Mesodermal cell (in vitro differentiated cells): ENCODE data around the gene BDH1.
A peak's percentile ranks its signal among the peaks of the same experiment; 100 is the strongest.

Experiments
- H3K27ac ChIP-seq: 2 replicates; pipeline ENCODE4 v1.7.0; 2013; ENCODE audit warnings: mild to moderate bottlenecking, low read depth, low read length, moderate library complexity; ENCODE audit not compliant: severe bottlenecking
- H3K36me3 ChIP-seq: 2 replicates; pipeline ENCODE4 v1.7.1; 2013; ENCODE audit warnings: mild to moderate bottlenecking, low read length, moderate library complexity; ENCODE audit not compliant: control insufficient read depth, insufficient read depth
- H3K4me1 ChIP-seq: one replicate; pipeline ENCODE4 v1.7.1; 2013; ENCODE audit warnings: mild to moderate bottlenecking, low read length; ENCODE audit not compliant: insufficient read depth, control insufficient read depth, poor library complexity, severe bottlenecking
- H3K4me3 ChIP-seq: 2 replicates; pipeline ENCODE4 v1.7.0; 2013; ENCODE audit warnings: low read length, control low read depth, mild to moderate bottlenecking; ENCODE audit not compliant: insufficient read depth, poor library complexity, severe bottlenecking; ENCODE audit errors: extremely low read depth
- H3K9me3 ChIP-seq: 2 replicates; pipeline ENCODE4 v1.7.1; 2013; ENCODE audit warnings: mild to moderate bottlenecking, low read length, moderate library complexity; ENCODE audit not compliant: control insufficient read depth
- WGBS, 2 experiments: methylation state at CpG; one replicate each; pipeline ENCODE4 v1.1.5; 2013; ENCODE audit warnings: missing lambda C conversion rate in 2 of 2; ENCODE audit not compliant: insufficient coverage in 2 of 2; 5-methylcytosine and 5-hydroxymethylcytosine counted together

The BDH1 gene

DNA sequence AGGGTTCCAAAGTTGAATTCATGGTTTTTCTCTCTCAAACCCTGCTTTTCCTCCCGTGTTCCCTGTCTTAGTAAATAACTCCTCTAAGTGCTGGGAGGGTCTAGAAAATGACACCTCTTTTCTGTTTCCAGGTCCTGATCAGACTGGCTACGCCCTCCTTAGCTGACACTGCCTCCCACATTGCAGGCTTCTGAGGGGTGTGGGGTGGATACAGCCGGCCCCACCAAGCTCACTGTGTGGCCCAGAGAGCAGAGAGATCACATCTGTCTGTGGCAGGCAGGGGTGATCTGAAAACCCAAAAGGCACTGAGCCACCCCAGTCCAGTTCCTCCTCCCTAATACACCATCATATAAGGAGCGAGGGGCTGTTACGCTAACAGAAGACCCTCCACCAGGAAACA lies 62.7 kb downstream of the BDH1 start:
- no peak overlapping the region for H3K27ac ChIP-seq
- no peaks in the 10 kb centered on the region for H3K36me3 ChIP-seq
- H3K4me1 ChIP-seq = peaks cover 37% of the 10 kb centered on the region
- H3K4me3 ChIP-seq = no peak overlapping the region
- WGBS, 2 experiments = 100% methylated on average over 1 of the region's 5 CpGs
- H3K9me3 ChIP-seq = peaks cover 4% of the 10 kb centered on the region

DNA sequence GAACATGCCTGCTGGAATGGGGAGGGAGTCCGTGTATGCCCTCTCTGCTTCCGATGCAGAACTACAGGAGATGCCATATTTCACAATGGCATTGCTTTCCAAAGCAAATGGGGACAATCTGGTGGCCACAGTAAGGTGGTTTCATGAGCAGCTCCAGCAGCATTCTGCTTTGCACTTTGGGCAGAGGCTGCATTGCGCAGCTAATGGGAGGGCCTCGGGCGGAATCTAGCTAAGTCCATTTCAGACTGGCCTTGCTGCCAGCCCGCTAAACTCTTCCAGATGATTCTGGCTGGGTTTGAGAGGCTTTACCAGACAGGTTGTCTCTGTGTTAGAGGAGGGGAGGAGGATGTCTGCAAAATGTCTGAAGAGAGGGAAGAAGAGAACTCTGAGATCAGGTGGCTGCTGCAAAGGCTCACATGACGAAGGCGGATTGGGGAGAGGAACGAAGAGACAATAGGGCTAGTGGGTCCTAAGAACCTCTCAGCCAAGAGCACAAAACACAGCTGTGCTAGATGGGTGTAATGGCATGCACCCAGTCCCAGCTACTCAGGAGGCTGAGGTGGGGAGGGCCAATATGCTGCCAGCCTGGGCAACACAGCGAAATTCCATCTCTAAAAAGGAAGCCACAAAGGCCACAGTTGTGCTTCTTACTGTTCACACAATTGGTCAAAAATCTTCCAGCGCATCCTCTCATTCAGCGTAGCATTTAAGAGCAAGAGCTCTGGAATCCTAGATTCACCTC lies 63.7 kb downstream of the BDH1 start:
- H3K36me3 ChIP-seq = no peaks in the 10 kb centered on the region
- H3K9me3 ChIP-seq = no peaks in the 10 kb centered on the region
- H3K4me1 ChIP-seq = peaks cover 45% of the 10 kb centered on the region
- no peak overlapping the region for H3K4me3 ChIP-seq
- 94 to 96% methylated on average over 9 to 12 of the region's 12 CpGs for WGBS, 2 experiments
- H3K27ac ChIP-seq = no peak overlapping the region

DNA sequence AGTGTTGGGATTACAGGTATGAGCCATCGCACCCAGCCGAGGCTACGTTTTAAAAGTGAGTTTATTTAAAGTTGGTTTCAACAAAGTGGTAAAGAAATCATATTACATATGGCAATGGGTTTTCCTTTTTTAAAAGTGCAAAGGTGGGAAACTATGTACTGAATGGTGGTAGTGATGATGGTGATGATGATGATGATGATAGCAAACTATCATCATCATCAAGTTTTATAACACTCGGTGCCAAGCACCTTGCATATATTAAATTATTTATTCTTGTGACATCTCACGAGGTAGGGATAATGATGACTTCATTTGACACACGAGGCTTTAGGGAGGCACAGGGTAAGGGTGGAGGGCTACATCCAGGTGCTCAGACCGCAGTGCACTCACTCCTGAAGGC lies 64.3 kb downstream of the BDH1 start:
- no peak overlapping the region for H3K27ac ChIP-seq
- WGBS, 2 experiments = 79 to 100% methylated on average over 2 to 6 of the region's 7 CpGs
- no peak overlapping the region for H3K4me3 ChIP-seq
- peaks cover 42% of the 10 kb centered on the region for H3K4me1 ChIP-seq
- H3K36me3 ChIP-seq = no peaks in the 10 kb centered on the region
- H3K9me3 ChIP-seq = no peaks in the 10 kb centered on the region

DNA sequence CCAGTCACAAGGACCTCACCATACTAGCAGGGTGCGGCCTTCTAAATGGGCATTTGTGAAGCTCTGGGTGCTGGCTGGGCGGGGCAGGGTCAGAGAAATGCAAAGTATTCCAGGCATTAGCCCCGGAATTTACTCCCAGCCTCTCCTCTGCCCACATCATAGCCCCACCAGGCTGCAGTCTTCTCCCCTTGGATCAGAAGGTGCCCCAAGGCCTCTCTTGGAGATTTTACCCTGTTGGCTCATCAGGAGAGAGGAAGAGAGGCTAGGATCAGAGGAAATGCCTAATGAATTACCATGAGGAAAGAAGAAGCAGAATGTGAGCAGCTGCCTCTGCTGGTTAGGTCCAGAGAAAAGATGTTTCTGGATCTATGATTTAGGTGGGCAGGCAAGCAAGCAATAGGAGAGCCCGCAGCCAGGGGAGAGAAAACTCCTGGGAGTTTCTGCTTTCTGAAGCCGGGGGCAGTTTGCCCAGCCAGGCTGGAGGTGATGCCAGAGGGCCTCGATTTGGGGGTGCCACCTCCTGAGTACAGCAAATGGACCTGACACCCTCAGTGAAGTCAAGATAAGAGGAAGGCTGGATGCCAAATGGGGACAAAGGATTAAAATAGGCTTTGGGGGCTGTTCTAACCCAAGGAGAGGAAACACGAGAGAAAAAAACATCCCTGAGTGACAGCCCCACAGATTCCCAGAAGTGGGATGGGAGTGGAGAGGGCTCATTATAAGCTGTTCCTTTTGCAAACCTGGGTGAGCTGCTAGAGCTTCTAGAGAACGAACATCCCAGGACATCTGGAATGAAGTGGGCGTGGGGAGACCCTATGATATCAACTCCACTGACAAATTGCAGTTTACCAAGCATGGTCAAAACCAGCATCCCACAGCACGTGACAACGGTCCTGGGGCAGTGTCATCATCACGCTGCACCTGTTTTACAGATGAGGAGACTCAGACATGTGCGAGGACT lies 65.4 kb downstream of the BDH1 start:
- Histone ChIP-seq H3K27ac (peak overlapping the region; percentile 77), H3K9me3 (no peaks in the 10 kb centered on the region), H3K36me3 (no peaks in the 10 kb centered on the region), H3K4me3 (no peak overlapping the region), H3K4me1 (peaks cover 41% of the 10 kb centered on the region)
- 76 to 94% methylated on average over 4 to 9 of the region's 13 CpGs for WGBS, 2 experiments

DNA sequence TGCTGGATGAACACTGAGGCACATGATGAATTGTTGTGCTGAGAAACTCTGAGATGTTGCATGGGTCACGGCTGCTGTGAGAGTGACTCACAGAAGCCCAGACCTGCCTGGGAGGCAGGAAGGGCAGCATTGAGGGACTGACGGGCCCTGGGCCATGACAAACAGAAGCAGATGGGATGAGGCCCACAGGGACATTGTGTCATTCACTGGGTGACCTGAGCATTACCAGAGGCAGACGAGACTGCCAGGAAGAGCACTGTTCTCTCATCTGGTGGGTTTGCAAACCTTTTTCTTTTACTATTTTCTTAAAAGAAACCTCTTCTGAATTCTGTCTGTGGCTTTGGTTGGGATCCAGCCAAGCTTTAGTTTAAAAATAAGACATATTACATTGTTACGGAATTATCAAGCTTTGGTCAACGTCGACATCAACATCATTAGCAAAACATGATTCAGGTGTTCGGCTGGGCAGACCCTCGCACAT lies 67.8 kb downstream of the BDH1 start:
- Histone ChIP-seq H3K4me3 (no peak overlapping the region), H3K27ac (peak overlapping the region; percentile 57), H3K9me3 (no peaks in the 10 kb centered on the region), H3K36me3 (no peaks in the 10 kb centered on the region), H3K4me1 (peaks cover 40% of the 10 kb centered on the region)
- WGBS, 2 experiments = 50 to 61% methylated on average over 3 of the region's 8 CpGs

DNA sequence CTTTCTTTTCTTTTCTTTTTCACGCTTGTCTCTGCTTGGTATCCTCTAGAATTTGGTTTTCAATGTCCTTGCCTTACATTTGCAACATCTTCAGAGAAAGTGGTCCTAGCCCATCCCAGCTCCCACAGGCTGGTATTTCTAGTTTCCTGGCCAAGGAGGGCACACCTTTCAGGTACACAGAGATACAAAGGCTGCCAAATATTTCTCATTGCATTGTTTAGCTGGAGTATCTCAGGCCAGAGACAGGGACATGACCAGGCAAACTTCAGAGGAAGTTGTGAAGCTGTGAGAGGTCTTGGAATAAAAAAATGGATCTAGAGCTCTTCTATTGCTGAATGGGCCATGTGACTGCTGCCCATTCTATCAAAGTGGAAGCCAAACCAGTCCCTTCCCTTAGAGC lies 68.9 kb downstream of the BDH1 start:
- 91 to 93% methylated on average over 1 of the region's 1 CpG for WGBS, 2 experiments
- Histone ChIP-seq H3K9me3 (no peaks in the 10 kb centered on the region), H3K4me1 (peaks cover 34% of the 10 kb centered on the region), H3K4me3 (no peak overlapping the region), H3K36me3 (no peaks in the 10 kb centered on the region), H3K27ac (no peak overlapping the region)

DNA sequence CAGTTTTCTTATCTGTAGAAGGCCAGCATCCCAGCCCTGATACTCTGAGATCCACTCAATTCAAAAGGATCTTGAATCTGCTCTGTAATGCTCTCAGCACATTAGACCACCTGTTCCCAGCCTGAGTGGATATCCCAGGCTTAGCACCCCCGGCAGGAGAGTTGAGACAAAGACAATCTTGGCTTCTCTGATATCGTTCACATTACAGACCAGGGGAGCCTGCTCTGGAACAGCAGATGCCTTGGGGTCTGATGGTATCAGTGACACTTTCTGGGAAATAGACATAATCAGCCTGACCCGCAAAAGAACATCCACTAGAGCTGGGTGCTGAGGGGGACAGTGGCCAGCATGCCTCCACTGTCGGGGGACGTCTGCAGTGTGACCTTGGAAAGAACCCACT lies 70.6 kb downstream of the BDH1 start:
- no peaks in the 10 kb centered on the region for H3K36me3 ChIP-seq
- no peaks in the 10 kb centered on the region for H3K9me3 ChIP-seq
- 92 to 94% methylated on average over 2 to 5 of the region's 5 CpGs for whole genome bisulfite sequencing, 2 experiments
- H3K27ac ChIP-seq = no peak overlapping the region
- H3K4me1 ChIP-seq = peaks cover 26% of the 10 kb centered on the region
- no peak overlapping the region for H3K4me3 ChIP-seq

DNA sequence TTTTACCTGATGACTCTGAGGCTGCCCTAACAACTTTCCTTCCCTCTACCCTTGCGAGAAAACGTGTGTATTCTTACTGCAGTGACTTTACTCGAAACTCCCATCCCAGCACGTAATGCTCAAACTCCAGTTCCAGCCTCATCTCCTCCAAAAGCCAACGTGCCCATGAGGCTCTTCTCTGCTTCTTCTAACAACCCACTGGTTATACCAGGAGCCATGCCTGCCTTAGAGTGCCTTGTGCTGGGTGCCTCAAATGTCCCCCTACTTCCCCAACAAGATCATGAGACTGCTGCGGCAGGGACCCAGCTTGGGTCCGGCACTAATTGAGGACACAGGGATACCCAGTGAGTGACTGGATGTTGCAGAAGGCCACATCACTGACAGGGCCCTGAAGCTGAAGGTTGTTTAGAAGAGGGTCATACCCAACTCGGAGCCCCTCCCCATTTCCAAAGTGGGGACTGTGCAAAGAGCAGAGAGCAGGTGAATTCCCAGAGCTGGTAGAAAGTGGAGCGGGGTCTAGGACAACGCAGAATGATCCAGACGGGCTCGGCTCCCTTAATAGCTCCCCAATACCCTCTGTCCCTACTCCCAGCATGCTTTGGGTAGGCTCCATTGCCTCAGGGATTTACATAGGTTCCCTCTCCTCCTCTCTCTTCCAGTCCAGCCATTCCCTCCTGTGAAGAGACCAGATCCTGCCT lies 71.4 kb downstream of the BDH1 start:
- Histone ChIP-seq H3K9me3 (no peaks in the 10 kb centered on the region), H3K36me3 (no peaks in the 10 kb centered on the region), H3K4me3 (no peak overlapping the region), H3K4me1 (peaks cover 20% of the 10 kb centered on the region), H3K27ac (no peak overlapping the region)
- WGBS, 2 experiments = 81 to 91% methylated on average over 10 to 12 of the region's 12 CpGs

DNA sequence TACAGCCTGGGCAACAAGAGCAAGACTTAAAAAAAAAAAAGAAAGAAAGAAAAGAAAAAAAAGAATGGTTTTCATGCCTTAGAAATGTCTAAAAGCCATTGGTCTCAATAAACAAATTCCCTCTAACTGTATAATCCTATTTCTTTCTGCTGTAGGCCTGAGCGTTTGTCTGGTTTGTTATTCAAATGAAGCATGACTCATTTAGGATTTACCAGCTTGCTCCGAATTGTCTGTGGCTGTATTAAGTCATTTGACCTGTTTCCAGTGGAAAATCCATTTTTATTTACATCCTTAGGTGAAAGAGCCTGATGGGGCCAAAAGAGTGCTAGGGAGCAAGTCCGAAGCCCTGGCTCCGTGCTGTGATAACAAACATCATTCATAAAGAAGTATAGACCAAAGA lies 73.8 kb downstream of the BDH1 start:
- Histone ChIP-seq H3K9me3 (no peaks in the 10 kb centered on the region), H3K36me3 (no peaks in the 10 kb centered on the region), H3K4me1 (no peaks in the 10 kb centered on the region), H3K4me3 (no peak overlapping the region), H3K27ac (no peak overlapping the region)
- WGBS, 2 experiments = 33 to 50% methylated on average over 1 to 3 of the region's 4 CpGs

DNA sequence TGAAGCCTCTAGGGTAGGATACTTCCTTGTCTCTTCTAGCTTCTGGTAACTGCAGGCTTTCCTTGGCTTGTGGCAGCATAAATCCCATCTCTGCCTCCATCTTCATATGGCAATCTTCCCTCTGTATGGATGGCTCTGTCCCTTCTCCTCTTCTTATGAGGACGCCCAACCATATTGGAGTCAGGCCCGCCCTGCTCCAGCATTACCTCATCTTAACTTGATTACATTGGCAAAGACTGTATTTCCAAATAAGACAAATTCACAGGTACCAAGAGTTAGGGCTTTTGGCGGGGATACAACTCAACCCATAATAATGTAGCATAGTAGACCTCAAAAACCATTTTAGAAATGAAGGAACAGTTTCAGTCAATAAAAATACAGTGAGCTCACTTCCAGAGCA lies 75.4 kb downstream of the BDH1 start:
- H3K9me3 ChIP-seq = no peaks in the 10 kb centered on the region
- 92% methylated on average over 2 of the region's 3 CpGs; no CpG with 5 or more reads in 1 of the 2 experiments for WGBS, 2 experiments
- no peak overlapping the region for H3K27ac ChIP-seq
- no peaks in the 10 kb centered on the region for H3K4me1 ChIP-seq
- H3K36me3 ChIP-seq = no peaks in the 10 kb centered on the region
- no peak overlapping the region for H3K4me3 ChIP-seq
